ENCODE results near the gene ILDR2.

ILDR2 gene

GRCh38 chr1:166971252-166971651 lies 4.1 kb downstream of the ILDR2 start:
- DNase-seq (ENCODE audit: low read depth), result no peak
- TF ChIP-seq, protein P1, sequence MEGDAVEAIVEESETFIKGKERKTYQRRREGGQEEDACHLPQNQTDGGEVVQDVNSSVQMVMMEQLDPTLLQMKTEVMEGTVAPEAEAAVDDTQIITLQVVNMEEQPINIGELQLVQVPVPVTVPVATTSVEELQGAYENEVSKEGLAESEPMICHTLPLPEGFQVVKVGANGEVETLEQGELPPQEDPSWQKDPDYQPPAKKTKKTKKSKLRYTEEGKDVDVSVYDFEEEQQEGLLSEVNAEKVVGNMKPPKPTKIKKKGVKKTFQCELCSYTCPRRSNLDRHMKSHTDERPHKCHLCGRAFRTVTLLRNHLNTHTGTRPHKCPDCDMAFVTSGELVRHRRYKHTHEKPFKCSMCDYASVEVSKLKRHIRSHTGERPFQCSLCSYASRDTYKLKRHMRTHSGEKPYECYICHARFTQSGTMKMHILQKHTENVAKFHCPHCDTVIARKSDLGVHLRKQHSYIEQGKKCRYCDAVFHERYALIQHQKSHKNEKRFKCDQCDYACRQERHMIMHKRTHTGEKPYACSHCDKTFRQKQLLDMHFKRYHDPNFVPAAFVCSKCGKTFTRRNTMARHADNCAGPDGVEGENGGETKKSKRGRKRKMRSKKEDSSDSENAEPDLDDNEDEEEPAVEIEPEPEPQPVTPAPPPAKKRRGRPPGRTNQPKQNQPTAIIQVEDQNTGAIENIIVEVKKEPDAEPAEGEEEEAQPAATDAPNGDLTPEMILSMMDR (conservative IDR thresholded peaks at IDR 0.05; ENCODE audit: low read depth, low read length), result no peak

GRCh38 chr1:166969074-166969677 lies 6.2 kb downstream of the ILDR2 start:
- H3K4me3 ChIP-seq (ENCODE audit: low read length), result no peak overlapping the region
- TF ChIP-seq, protein P1 (conservative IDR thresholded peaks at IDR 0.05; ENCODE audit: low read depth, low read length), result no peak
- DNase-seq (ENCODE audit: low read depth), result no peak

More at GRCh38 chr1:166971252-166971651, 4.1 kb downstream of the ILDR2 start:
- H3K4me3 ChIP-seq (ENCODE audit: low read length), result no peak overlapping the region

- DNase-seq (ENCODE audit: low read depth), result no peak
- no peak overlapping the region for H3K4me3 ChIP-seq (ENCODE audit: low read length)
- TF ChIP-seq, protein P1 (conservative IDR thresholded peaks at IDR 0.05; ENCODE audit: low read depth, low read length), result no peak
Observed at GRCh38 chr1:166960858-166961474, 14.4 kb downstream of the ILDR2 start.

- no peak overlapping the region for H3K4me3 ChIP-seq (ENCODE audit: low read length)
- TF ChIP-seq, protein P1 (conservative IDR thresholded peaks at IDR 0.05; ENCODE audit: low read depth, low read length), result no peak
- no peak for DNase-seq (ENCODE audit: low read depth)
Observed at GRCh38 chr1:166956872-166957271, 18.5 kb downstream of the ILDR2 start.

DNA sequence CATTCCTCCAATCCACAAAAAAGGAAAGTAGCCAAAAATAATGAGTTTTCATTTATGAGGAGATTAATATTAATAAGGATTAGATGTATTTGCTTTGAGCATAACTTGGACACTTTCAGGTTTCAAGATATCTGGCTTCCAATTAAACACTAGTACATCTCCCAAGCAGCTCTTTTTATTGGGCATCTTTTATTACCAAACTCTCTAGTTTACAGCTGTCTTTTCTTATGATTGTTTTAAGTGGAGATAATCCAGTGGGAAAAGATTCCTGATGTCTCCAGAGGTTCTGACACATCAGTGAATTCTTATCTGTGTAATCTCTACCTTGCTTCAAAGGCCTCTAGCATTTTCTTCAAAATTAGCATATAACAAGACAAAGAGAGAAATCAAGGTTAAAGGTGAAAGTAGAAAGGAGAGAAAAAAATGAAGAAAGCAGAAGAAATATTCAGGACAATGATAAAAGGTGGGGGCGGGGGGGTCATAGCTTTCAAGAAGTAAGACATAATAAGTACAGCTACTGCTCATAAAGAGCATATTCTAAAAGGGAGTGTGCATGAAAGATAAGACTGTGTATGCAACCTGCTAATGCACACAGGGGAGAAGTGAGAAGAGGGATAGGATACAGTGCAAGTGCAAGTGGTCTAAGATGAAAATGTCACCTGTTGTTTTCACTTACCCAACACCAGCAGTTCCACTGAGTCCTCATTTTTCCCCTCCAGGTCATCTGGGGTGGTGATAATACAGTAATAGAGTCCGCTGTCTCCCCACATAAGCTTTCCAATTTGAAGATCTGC lies 19.1 kb downstream of the ILDR2 start:
- H3K4me3 ChIP-seq (ENCODE audit: low read length), result no peak overlapping the region
- no peak for DNase-seq (ENCODE audit: low read depth)
- TF ChIP-seq, protein P1 (conservative IDR thresholded peaks at IDR 0.05; ENCODE audit: low read depth, low read length), result no peak

DNA sequence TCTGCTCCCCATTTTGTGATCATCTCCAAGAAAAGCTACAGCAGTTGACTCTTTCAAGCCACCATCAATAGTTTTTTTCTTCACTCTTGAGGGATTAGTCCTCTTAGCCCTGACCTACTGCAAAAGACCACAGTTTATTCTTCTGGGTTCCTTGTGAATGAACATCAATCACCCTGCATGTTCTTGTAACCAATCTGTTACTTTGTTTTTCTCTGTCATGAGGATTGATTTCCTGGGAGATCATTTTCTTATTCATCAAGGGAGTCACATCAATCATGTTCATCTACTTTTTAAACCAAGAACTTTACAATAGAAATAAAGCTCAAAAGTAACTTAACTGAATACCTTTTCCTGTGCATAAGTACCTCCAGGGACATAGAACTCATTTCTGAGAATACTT lies 21.8 kb downstream of the ILDR2 start:
- DNase-seq (ENCODE audit: low read depth), result no peak
- TF ChIP-seq, protein P1 (conservative IDR thresholded peaks at IDR 0.05; ENCODE audit: low read depth, low read length), result no peak
- H3K4me3 ChIP-seq (ENCODE audit: low read length), result no peak overlapping the region
